LHCN-M2 (cell line): Measurements from ENCODE around the gene SERPINA4. TPM values are rescaled to one million over a fixed set of nuclear protein-coding genes. Genes with fewer than 3 reads are reported as not detected.

ENCODE experiments used
- DNase-seq: peaks from one replicate; pipeline ENCODE4 v3.0.0-alpha.2; 2012; ENCODE audit warnings: low read depth
- total RNA-seq: library from RNA; depleted of rRNA; stranded (reverse); fragments of >200 nt; gene quantifications from 2 replicates; pipeline ENCODE4 v1.2.3, GENCODE V29; 2014; rRNA removed

The SERPINA4 gene
- total RNA-seq, 1 experiment from 2014 or later: not detected

- DNase-seq: no peak
Observed at GRCh38 chr14:94615823-94616570, 54.8 kb downstream of the SERPINA4 start.

- no peak for DNase-seq
Observed at GRCh38 chr14:94617366-94617941, 56.2 kb downstream of the SERPINA4 start.

DNA sequence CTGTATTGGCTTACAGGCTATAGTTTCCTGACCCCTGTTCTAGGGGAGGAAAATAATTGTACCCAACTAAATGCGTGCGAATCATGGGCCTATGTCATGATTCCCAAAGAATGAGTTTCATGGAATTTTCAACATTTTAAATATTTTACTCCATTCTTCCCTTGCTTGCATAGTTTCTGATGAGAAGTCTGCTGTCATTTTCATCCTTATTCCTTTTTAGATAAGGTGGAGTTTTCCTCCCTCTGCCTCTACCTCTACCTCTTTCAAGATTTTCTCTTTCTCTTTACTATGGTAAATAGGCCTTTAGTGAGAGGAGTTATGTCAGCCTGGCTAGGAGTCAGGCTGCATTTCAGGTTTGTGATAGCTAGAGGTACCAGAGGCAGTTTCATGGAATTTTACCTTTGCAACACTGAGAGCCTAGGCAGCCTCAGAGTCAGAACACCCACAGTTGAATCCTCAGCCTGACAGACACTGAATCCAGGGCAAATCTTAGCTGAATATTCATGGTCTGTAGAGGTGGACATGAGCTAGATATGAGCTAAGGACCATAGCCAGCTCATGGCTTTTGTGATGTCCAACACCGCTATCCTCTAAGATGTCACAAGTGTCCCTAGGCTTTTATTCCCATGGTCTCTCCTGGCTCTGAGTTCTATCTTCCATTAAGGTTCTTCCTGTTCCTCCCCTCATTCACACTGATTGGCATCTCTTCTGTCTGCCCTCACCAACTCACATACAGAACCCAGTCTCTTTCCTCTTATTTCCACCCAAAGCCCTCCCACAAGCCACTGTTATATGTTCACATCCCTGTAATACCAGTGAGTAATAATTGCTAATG, 57.0 kb downstream of the SERPINA4 start:
- no peak for DNase-seq

GRCh38 chr14:94619297-94619696, 58.1 kb downstream of the SERPINA4 start:
- DNase-seq: no peak

Other genes with a start within 250 kb of the SERPINA4 start
- not detected in 2 replicates for gene SERPINA6, start 238.1 kb upstream of the SERPINA4 start, total RNA-seq
- gene SERPINA2, start 194.7 kb upstream of the SERPINA4 start, total RNA-seq: not detected in 2 replicates
- gene SERPINA1, start 172.8 kb upstream of the SERPINA4 start, total RNA-seq: not detected in 2 replicates
- gene SERPINA11, start 108.6 kb upstream of the SERPINA4 start, total RNA-seq: not detected in 2 replicates
- 0.32 TPM in 1 of 2 replicates, not detected in the other for gene SERPINA9, start 85.2 kb upstream of the SERPINA4 start, total RNA-seq
- not detected in 2 replicates for gene SERPINA12, start 52.0 kb upstream of the SERPINA4 start, total RNA-seq
- 0.06 and 0.13 TPM in 2 replicates for gene SERPINA5, start 20.0 kb downstream of the SERPINA4 start, total RNA-seq
- gene SERPINA3, start 50.9 kb downstream of the SERPINA4 start, total RNA-seq: 1.2 and 1.3 TPM in 2 replicates
- gene GSC, start 208.7 kb downstream of the SERPINA4 start, total RNA-seq: 0.11 and 0.19 TPM in 2 replicates